Esophagus muscularis mucosa (tissue), 4 donors: Measurements from ENCODE around the gene ZNF497. TPM values are rescaled to one million over a fixed set of nuclear protein-coding genes. Genes with fewer than 3 reads are reported as not detected.
"Not testable (repeated sequence)": the region's sequence is repeated elsewhere in the genome, so short reads cannot be mapped to it uniquely, and the experiment has no call there.

Experiments
- DNase-seq: peaks from one replicate; pipeline ENCODE4 v3.0.0-alpha.2; 2017; ENCODE audit errors: extremely low spot score
- H3K27ac ChIP-seq, 4 donors: fragments of 200-600 bp; sonication (generic); replicated peaks in 1 of 4; 1 replicate in 3 of 4; 2 replicates in 1 of 4; pipeline ENCODE4 v1.5.1; 2016 to 2019; ENCODE audit warnings: mild to moderate bottlenecking in 1 of 4
- H3K27me3 ChIP-seq, 4 donors: fragments of 200-600 bp; sonication (generic); one replicate each; pipeline versions ENCODE4 v1.5.1 to v1.6.0; 2016 to 2019
- H3K36me3 ChIP-seq, 4 donors: fragments of 200-600 bp; sonication (generic); one replicate each; pipeline ENCODE4 v1.5.1; 2016 to 2019
- H3K4me1 ChIP-seq, 4 donors: fragments of 200-600 bp; sonication (generic); one replicate each; pipeline ENCODE4 v1.5.1; 2016 to 2019
- H3K4me3 ChIP-seq, 4 donors: fragments of 200-600 bp; sonication (generic); 1 replicate in 2 of 4; 2 replicates in 2 of 4; pipeline ENCODE4 v1.5.1; 2016 to 2019; ENCODE audit warnings: mild to moderate bottlenecking in 4 of 4, moderate library complexity in 1 of 4
- H3K9me3 ChIP-seq, 4 donors: fragments of 200-600 bp; sonication (generic); 1 replicate in 3 of 4; 2 replicates in 1 of 4; pipeline ENCODE4 v1.5.1; 2016 to 2019
- CTCF ChIP-seq, 3 experiments: fragments of 200-600 bp in 2 of 3; fragments of 450-650 bp in 1 of 3; sonication (generic) in 2 of 3; IDR thresholded peaks; one replicate each; pipeline ENCODE4 v1.5.1; 2017 to 2019; ENCODE audit warnings: antibody characterized with exemption in 3 of 3, mild to moderate bottlenecking in 2 of 3, moderate library complexity in 1 of 3
- EP300 ChIP-seq: sonication (generic); formaldehyde crosslinking; IDR thresholded peaks from one replicate; pipeline ENCODE4 v1.6.1; 2017; ENCODE audit warnings: antibody characterized with exemption
- POLR2A ChIP-seq: fragments of 450-650 bp; IDR thresholded peaks from one replicate; pipeline ENCODE4 v1.6.1; 2017; ENCODE audit warnings: antibody characterized with exemption, moderate library complexity, mild to moderate bottlenecking, low read depth
- POLR2AphosphoS5 ChIP-seq, 2 donors: sonication (generic); formaldehyde crosslinking; IDR thresholded peaks; one replicate each; pipeline ENCODE4 v1.6.1; 2017; ENCODE audit warnings: antibody characterized with exemption in 2 of 2
- WGBS: methylation state at CpG from one replicate; pipeline ENCODE4 v1.1.5; 2018; 5-methylcytosine and 5-hydroxymethylcytosine counted together
- intact Hi-C: fragments of 100-400 bp; cut with DNase I; formaldehyde crosslinking; loops from one replicate; pipeline ENCODE4 v1.15.1; 2023
- total RNA-seq, 4 donors: library from RNA; depleted of rRNA; stranded (reverse); fragments of >200 nt; gene quantifications; one replicate each; pipeline versions ENCODE4 v1.1.0 to v1.2.1, GENCODE V29; 2016

Gene ZNF497
- total RNA-seq, 4 donors from 2014 or later = 0.42 to 1.1 (median 0.92) TPM

DNA sequence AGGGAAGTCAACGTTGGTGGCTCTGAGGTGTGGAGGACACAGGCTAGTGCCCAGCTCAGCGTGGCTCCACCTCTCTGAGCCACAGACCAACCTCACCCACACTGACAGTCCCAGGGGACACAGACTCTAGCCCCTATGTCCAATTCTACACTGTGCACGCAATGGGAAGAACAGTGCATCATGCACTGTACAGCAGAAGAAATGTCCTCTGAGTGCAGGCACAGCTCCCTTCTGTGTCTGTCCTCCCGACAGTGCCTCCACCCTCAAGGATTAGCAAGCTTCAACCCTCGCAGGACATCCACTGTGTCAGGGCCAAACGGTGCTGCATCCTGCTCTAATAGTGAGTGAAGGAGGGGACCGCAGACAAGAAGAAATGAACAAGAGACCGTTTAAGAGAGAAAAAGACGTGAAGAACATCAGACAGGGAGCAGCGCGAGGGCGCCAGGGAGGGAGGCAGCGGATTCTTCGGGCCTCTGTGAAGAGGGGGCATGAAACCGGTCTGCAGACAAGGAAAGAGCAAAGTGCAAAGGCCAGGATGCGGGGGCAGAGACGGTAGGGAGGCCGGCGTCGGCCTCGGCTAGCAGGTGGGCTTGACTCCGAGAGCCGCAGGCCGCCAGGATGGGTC lies 17.6 kb upstream of the ZNF497 start:
- intact Hi-C loops = no loop called here
- Histone ChIP-seq H3K27me3 (peaks cover 0 to 5% (median 0%) of the 10 kb centered on the region in 4 donors), H3K27ac (peak overlapping the region; percentile 91 to 96 (median 94)), H3K36me3 (no peaks in the 10 kb centered on the region), H3K9me3 (no peaks in the 10 kb centered on the region), H3K4me3 (peak overlapping the region; percentile 75 to 99 (median 90)), H3K4me1 (peaks cover 21 to 40% (median 25%) of the 10 kb centered on the region in 4 donors)
- 4% methylated on average over 22 of the region's 24 CpGs for WGBS
- no peak for TF ChIP-seq POLR2A
- TF ChIP-seq POLR2AphosphoS5 (IDR thresholded peaks at IDR 0.05) = no peak
- TF ChIP-seq CTCF (IDR thresholded peaks at IDR 0.05) = no peak
- TF ChIP-seq EP300 = no peak
- no peak for DNase-seq

GRCh38 chr19:58379246-58379645 lies 16.7 kb upstream of the ZNF497 start:
- Histone ChIP-seq H3K27ac (no peak overlapping the region), H3K9me3 (no peaks in the 10 kb centered on the region), H3K4me1 (peaks cover 21 to 34% (median 23%) of the 10 kb centered on the region in 4 donors), H3K27me3 (peaks cover 0 to 5% (median 0%) of the 10 kb centered on the region in 4 donors), H3K36me3 (no peaks in the 10 kb centered on the region), H3K4me3 (no peak overlapping the region)
- WGBS = 93% methylated on average over 4 of the region's 6 CpGs
- TF ChIP-seq POLR2A (no peak), POLR2AphosphoS5 (IDR thresholded peaks at IDR 0.05) (no peak), CTCF (IDR thresholded peaks at IDR 0.05) (no peak), EP300 (no peak)
- intact Hi-C loops = no loop called here
- DNase-seq = no peak

GRCh38 chr19:58376724-58377123 lies 14.2 kb upstream of the ZNF497 start:
- 86% methylated on average over 7 of the region's 7 CpGs for WGBS
- H3K27me3 ChIP-seq, H3K27ac ChIP-seq, DNase-seq, H3K9me3 ChIP-seq, intact Hi-C loops, H3K36me3 ChIP-seq, H3K4me3 ChIP-seq: not testable (repeated sequence)
- H3K4me1 ChIP-seq = peaks cover 16 to 22% (median 18%) of the 10 kb centered on the region in 4 donors

DNA sequence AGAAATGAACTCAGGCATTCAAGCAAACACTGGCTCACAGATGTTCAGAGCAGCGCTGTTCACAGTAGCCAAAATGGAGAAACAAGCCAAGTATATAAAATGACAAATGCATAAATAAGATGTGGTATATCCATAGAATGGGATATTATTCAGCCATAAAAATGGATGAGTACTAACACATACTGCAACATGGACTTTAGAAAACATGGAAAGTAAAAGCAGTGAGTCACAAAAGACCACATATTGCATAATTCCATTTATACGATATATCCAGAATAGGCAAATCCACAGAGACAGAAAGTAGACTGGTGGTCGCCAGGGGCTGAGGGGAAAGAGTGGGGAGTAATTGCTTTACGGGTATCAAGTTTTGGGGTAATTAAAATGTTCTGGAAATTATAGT lies 11.6 kb upstream of the ZNF497 start:
- WGBS = 84% methylated on average over 4 of the region's 4 CpGs
- H3K9me3 ChIP-seq = no peaks in the 10 kb centered on the region
- no peak for DNase-seq
- peaks cover 0 to 4% (median 2%) of the 10 kb centered on the region in 4 donors for H3K4me1 ChIP-seq
- TF ChIP-seq POLR2A = no peak
- no peak for TF ChIP-seq EP300
- TF ChIP-seq CTCF (IDR thresholded peaks at IDR 0.05) = no peak
- TF ChIP-seq POLR2AphosphoS5 (IDR thresholded peaks at IDR 0.05) = no peak
- no peak overlapping the region for H3K4me3 ChIP-seq
- no peaks in the 10 kb centered on the region for H3K36me3 ChIP-seq
- H3K27me3 ChIP-seq = no peaks in the 10 kb centered on the region
- intact Hi-C loops = no loop called here
- H3K27ac ChIP-seq = no peak overlapping the region

- Histone ChIP-seq H3K27ac (no peak overlapping the region), H3K4me1 (no peaks in the 10 kb centered on the region), H3K4me3 (no peak overlapping the region), H3K36me3 (peaks cover 0 to 7% (median 0%) of the 10 kb centered on the region in 4 donors), H3K27me3 (peaks cover 0 to 10% (median 0%) of the 10 kb centered on the region in 4 donors), H3K9me3 (no peaks in the 10 kb centered on the region)
- WGBS = 79% methylated on average over 15 of the region's 15 CpGs
- TF ChIP-seq POLR2A (no peak), EP300 (no peak), POLR2AphosphoS5 (IDR thresholded peaks at IDR 0.05) (no peak), CTCF (IDR thresholded peaks at IDR 0.05) (no peak)
- intact Hi-C loops = no loop called here
- no peak for DNase-seq
These were observed 10.0 kb upstream of the ZNF497 start for GRCh38 chr19:58372311-58373133.
